RKO (cell line): ENCODE measurements around the gene EPB41L2.

ENCODE experiments used
- DNase-seq: peaks from one replicate; pipeline ENCODE4 v3.0.0-alpha.2; 2016; ENCODE audit warnings: low spot score

EPB41L2 gene

GRCh38 chr6:130794010-130794697 lies 268.9 kb downstream of the EPB41L2 start:
- no peak for DNase-seq
